ENCODE data around the gene FAM50B. TPM values are rescaled to one million over a fixed set of nuclear protein-coding genes. Genes with fewer than 3 reads are reported as not detected.

Gene FAM50B
- total and polyA plus RNA-seq, 7 experiments from 2014 or later, result 3.4 to 22.9 (median 12.0) TPM

DNA sequence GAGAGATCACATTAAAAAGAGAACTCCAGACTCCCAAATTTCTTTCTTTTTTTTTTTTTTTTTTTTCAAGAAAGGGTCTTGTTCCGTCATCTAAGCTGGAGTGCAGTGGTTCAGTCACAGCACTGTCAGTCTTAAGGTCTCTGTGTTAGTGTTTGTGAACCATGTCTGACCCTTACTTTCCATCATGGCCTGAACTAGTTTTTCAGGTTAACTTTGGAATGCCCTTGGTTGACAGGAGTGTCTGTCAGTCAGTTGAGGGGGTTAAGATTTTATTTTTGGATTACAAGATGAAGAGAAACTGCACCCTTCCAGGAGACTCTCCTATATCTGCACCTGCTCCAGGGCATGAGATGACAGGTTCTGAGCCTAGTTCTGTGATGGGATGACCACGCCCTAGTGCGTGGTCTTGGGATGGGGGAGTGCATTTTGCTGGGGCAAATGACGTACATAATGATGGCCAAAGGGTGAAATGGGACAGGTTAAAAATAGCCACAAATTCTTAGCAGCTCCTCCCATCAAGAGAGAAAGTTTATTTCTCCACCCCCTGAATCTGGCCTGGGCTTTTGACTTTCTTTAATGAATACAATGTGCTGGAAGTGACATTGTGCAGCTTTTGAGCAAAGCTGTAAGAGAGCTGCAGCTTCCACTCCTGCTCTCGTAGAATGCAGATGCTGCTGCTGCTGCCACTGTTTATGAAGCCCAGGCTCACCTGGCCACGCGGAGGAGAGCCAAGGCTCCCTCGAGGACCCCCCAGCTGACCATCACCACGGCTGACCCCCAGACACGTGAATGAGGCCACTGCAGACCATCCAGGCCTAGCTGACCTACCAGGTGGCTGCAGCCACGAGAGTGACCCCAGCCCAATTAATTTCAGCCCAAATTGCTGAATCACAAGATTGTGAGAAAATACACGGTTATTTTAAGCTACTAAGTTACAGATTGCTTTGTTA is 29.7 kb upstream of the FAM50B start:
- no peak overlapping the region for H3K27ac Mint-ChIP-seq
- intact Hi-C loops (cut with micrococcal nuclease), result no loop called here
- Histone ChIP-seq H3K27ac (ENCODE audit: low read depth, low read length) (no peak overlapping the region), H3K27me3 (ENCODE audit: control insufficient read depth in 2 of 2, insufficient read depth in 2 of 2, low read length in 2 of 2) (no peaks in the 10 kb centered on the region), H3K36me3 (ENCODE audit: control insufficient read depth in 2 of 3, insufficient read depth in 3 of 3, low read length in 3 of 3) (no peaks in the 10 kb centered on the region), H3K4me1 (ENCODE audit: control insufficient read depth in 2 of 2, insufficient read depth in 2 of 2, low read length in 2 of 2) (no peaks in the 10 kb centered on the region), H3K9me3 (ENCODE audit: control insufficient read depth in 2 of 3, low read length in 3 of 3) (no peaks in the 10 kb centered on the region), H3K4me3 (ENCODE audit: low read length) (no peak overlapping the region)
- ChIA-PET CTCF (interaction anchor here (0.7 kb wide), 1 partner anchor 568 kb away, joined by 3 read pairs; no protein-coding TSS in a partner anchor), POLR2A (no interaction called here)
- H3K36me3 Mint-ChIP-seq, result no peaks in the 10 kb centered on the region
- no peak for DNase-seq
- ATAC-seq, result no peak
- no peak overlapping the region for H3K4me3 Mint-ChIP-seq
- peaks cover 0 to 2% (median 0%) of the 10 kb centered on the region in 11 donors for H3K9me3 Mint-ChIP-seq
- H3K4me1 Mint-ChIP-seq, result no peaks in the 10 kb centered on the region
- H3K27me3 Mint-ChIP-seq, result peaks cover 0 to 4% (median 0%) of the 10 kb centered on the region in 5 donors

DNA sequence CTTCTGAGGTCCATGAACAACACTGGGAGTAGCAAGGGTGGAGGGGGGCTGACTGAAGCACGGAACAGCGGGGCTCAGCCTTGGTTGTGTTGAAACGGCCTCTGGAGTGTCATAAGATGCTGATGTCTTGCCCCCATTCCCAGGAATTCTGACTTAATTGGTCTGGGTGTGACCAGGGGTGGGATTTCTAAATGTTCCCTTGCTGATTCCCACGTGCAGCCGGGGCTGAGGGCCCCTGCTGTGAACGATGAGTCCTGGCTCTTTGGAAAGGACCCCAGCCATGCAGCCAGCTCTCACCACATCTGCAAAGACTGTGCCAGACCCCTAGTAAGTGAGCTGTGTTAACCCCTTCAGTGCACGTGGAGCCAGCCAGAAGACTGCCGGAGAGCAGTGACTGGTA is 28.6 kb upstream of the FAM50B start:
- ATAC-seq, result no peak
- no peaks in the 10 kb centered on the region for H3K4me1 Mint-ChIP-seq
- no peaks in the 10 kb centered on the region for H3K36me3 ChIP-seq (ENCODE audit: control insufficient read depth in 2 of 3, insufficient read depth in 3 of 3, low read length in 3 of 3)
- H3K9me3 Mint-ChIP-seq, result peaks cover 0 to 2% (median 0%) of the 10 kb centered on the region in 11 donors
- H3K27ac Mint-ChIP-seq, result no peak overlapping the region
- H3K36me3 Mint-ChIP-seq, result no peaks in the 10 kb centered on the region
- no peaks in the 10 kb centered on the region for H3K9me3 ChIP-seq (ENCODE audit: control insufficient read depth in 2 of 3, low read length in 3 of 3)
- H3K4me3 ChIP-seq (ENCODE audit: low read length), result no peak overlapping the region
- H3K27me3 ChIP-seq (ENCODE audit: control insufficient read depth in 2 of 2, insufficient read depth in 2 of 2, low read length in 2 of 2), result no peaks in the 10 kb centered on the region
- H3K27ac ChIP-seq (ENCODE audit: low read depth, low read length), result no peak overlapping the region
- ChIA-PET CTCF (no interaction called here), POLR2A (no interaction called here)
- no peaks in the 10 kb centered on the region for H3K4me1 ChIP-seq (ENCODE audit: control insufficient read depth in 2 of 2, insufficient read depth in 2 of 2, low read length in 2 of 2)
- no peak overlapping the region for H3K4me3 Mint-ChIP-seq
- intact Hi-C loops (cut with micrococcal nuclease), result no loop called here
- H3K27me3 Mint-ChIP-seq, result peaks cover 0 to 4% (median 0%) of the 10 kb centered on the region in 5 donors
- no peak for DNase-seq

DNA sequence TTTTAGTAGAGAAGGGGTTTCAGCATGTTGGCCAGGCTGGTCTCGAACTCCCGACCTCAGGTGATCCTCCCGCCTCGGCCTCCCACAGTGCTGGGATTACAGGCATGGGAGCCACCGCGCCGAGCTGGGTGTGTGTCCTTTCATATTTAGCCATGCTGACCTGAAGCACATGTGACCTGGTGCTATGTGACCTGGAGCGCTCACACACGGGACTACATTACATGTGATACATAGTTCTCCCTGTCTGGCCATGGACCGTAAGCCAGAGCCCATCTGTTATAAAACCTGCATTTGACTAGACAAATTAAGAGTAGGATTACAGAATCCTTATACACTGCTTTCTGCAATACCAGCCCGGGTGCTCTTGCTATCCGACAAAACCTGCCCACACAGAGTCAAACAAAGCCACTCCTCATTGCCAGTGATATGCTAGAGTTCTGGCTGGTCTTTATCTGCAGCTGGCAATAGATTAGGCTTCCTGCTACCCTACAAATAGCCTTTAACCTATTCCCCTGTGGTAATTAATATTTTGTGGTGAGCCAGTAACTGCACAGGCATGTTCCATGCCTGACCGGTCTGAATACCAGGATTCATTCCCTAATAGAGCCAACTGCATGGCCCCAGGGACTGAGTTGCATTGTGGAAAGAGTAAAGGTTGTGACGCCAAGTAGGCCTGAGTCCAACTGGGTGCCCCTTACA is 26.3 kb upstream of the FAM50B start:
- H3K36me3 Mint-ChIP-seq, result no peaks in the 10 kb centered on the region

DNA sequence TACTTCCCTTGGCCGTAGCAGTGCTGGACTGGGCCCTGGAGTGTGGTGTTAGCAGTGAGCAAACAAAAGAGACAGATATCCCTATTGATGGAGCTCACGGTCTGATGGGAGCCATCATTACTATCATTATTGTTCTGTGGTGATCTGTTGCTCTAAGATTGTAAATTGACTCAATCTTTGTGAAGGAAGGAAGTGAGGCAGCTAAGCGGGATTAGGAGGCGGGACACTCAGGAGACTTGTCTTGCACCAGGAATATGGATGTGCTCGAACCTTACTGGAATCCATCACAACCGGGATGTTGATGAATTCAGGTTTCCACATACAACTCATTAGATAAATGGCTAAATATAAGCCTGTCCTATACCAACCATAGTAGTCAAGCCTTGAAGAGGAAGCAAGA is 25.5 kb upstream of the FAM50B start:
- no peaks in the 10 kb centered on the region for H3K9me3 Mint-ChIP-seq
- no peak for DNase-seq
- no peak overlapping the region for H3K4me3 Mint-ChIP-seq
- Histone ChIP-seq H3K27me3 (ENCODE audit: control insufficient read depth in 2 of 2, insufficient read depth in 2 of 2, low read length in 2 of 2) (no peaks in the 10 kb centered on the region), H3K27ac (ENCODE audit: low read depth, low read length) (no peak overlapping the region), H3K4me3 (ENCODE audit: low read length) (no peak overlapping the region), H3K4me1 (ENCODE audit: control insufficient read depth in 2 of 2, insufficient read depth in 2 of 2, low read length in 2 of 2) (no peaks in the 10 kb centered on the region), H3K36me3 (ENCODE audit: control insufficient read depth in 2 of 3, insufficient read depth in 3 of 3, low read length in 3 of 3) (no peaks in the 10 kb centered on the region), H3K9me3 (ENCODE audit: control insufficient read depth in 2 of 3, low read length in 3 of 3) (no peaks in the 10 kb centered on the region)
- H3K27me3 Mint-ChIP-seq, result peaks cover 0 to 4% (median 0%) of the 10 kb centered on the region in 5 donors
- ATAC-seq, result no peak
- ChIA-PET POLR2A (no interaction called here), CTCF (no interaction called here)
- no peaks in the 10 kb centered on the region for H3K36me3 Mint-ChIP-seq
- intact Hi-C loops (cut with micrococcal nuclease), result no loop called here
- no peak overlapping the region for H3K27ac Mint-ChIP-seq
- H3K4me1 Mint-ChIP-seq, result no peaks in the 10 kb centered on the region

More for the DNA sequence above, 26.3 kb upstream of the FAM50B start:
- no peaks in the 10 kb centered on the region for H3K27me3 ChIP-seq (ENCODE audit: control insufficient read depth in 2 of 2, insufficient read depth in 2 of 2, low read length in 2 of 2)
- H3K9me3 ChIP-seq (ENCODE audit: control insufficient read depth in 2 of 3, low read length in 3 of 3), result no peaks in the 10 kb centered on the region
- H3K27ac ChIP-seq (ENCODE audit: low read depth, low read length), result no peak overlapping the region
- H3K4me1 ChIP-seq (ENCODE audit: control insufficient read depth in 2 of 2, insufficient read depth in 2 of 2, low read length in 2 of 2), result no peaks in the 10 kb centered on the region
- ATAC-seq (no peak), DNase-seq (no peak)
- H3K27ac Mint-ChIP-seq, result no peak overlapping the region
- intact Hi-C loops (cut with micrococcal nuclease), result no loop called here
- ChIA-PET POLR2A (no interaction called here), CTCF (no interaction called here)
- no peaks in the 10 kb centered on the region for H3K36me3 ChIP-seq (ENCODE audit: control insufficient read depth in 2 of 3, insufficient read depth in 3 of 3, low read length in 3 of 3)
- H3K9me3 Mint-ChIP-seq, result peaks cover 0 to 2% (median 0%) of the 10 kb centered on the region in 11 donors
- peaks cover 0 to 4% (median 0%) of the 10 kb centered on the region in 5 donors for H3K27me3 Mint-ChIP-seq
- no peak overlapping the region for H3K4me3 ChIP-seq (ENCODE audit: low read length)
- no peaks in the 10 kb centered on the region for H3K4me1 Mint-ChIP-seq
- H3K4me3 Mint-ChIP-seq, result no peak overlapping the region

DNA sequence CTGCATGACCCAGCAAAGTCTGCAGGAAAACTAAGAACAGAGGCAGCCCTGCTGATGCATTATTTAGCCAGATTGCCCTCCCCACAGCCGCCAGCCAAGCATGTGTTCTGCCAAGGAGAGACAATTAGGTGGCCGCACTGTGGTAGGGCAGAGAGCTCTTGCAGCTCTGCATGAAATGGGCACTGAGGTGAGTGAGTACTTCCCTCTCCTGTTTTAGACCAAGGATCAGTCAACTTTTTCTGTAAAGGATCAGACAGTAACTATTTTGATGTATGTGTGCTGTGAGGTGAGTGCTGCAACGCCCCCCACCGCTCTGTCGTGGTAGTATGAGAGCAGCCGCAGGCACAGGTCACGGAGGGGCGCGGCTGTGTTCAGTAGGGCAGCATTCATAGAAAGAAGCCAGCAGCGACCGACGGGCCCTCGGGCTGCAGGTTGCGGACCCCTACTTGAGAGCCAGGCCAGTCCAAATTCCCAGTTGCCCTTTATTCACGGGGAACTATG is 23.8 kb upstream of the FAM50B start:
- POLR2A ChIA-PET, result no interaction called here
- no peak overlapping the region for H3K4me3 ChIP-seq (ENCODE audit: low read length)
- no peak for ATAC-seq
- H3K27ac ChIP-seq (ENCODE audit: low read depth, low read length), result no peak overlapping the region
- H3K4me3 Mint-ChIP-seq, result no peak overlapping the region
- CTCF ChIA-PET, result no interaction called here
- no peak for DNase-seq
- H3K4me1 ChIP-seq (ENCODE audit: control insufficient read depth in 2 of 2, insufficient read depth in 2 of 2, low read length in 2 of 2), result no peaks in the 10 kb centered on the region
- no peaks in the 10 kb centered on the region for H3K9me3 ChIP-seq (ENCODE audit: control insufficient read depth in 2 of 3, low read length in 3 of 3)
- no peaks in the 10 kb centered on the region for H3K36me3 ChIP-seq (ENCODE audit: control insufficient read depth in 2 of 3, insufficient read depth in 3 of 3, low read length in 3 of 3)
- H3K36me3 Mint-ChIP-seq, result no peaks in the 10 kb centered on the region
- H3K27me3 Mint-ChIP-seq, result peaks cover 1 to 13% (median 7%) of the 10 kb centered on the region in 5 donors
- no peaks in the 10 kb centered on the region for H3K9me3 Mint-ChIP-seq
- H3K27me3 ChIP-seq (ENCODE audit: control insufficient read depth in 2 of 2, insufficient read depth in 2 of 2, low read length in 2 of 2), result no peaks in the 10 kb centered on the region
- H3K27ac Mint-ChIP-seq, result no peak overlapping the region
- intact Hi-C loops (cut with micrococcal nuclease), result no loop called here
- H3K4me1 Mint-ChIP-seq, result no peaks in the 10 kb centered on the region

- intact Hi-C loops (cut with micrococcal nuclease), result no loop called here
- no peak overlapping the region for H3K4me3 ChIP-seq (ENCODE audit: low read length)
- Mint-ChIP-seq H3K4me3 (no peak overlapping the region), H3K4me1 (no peaks in the 10 kb centered on the region), H3K27ac (no peak overlapping the region), H3K9me3 (no peaks in the 10 kb centered on the region), H3K27me3 (peaks cover 7 to 19% (median 8%) of the 10 kb centered on the region in 5 donors), H3K36me3 (no peaks in the 10 kb centered on the region)
- no peaks in the 10 kb centered on the region for H3K27me3 ChIP-seq (ENCODE audit: control insufficient read depth in 2 of 2, insufficient read depth in 2 of 2, low read length in 2 of 2)
- H3K9me3 ChIP-seq (ENCODE audit: control insufficient read depth in 2 of 3, low read length in 3 of 3), result no peaks in the 10 kb centered on the region
- CTCF ChIA-PET, result no interaction called here
- H3K36me3 ChIP-seq (ENCODE audit: control insufficient read depth in 2 of 3, insufficient read depth in 3 of 3, low read length in 3 of 3), result no peaks in the 10 kb centered on the region
- DNase-seq (no peak), ATAC-seq (no peak)
- no peaks in the 10 kb centered on the region for H3K4me1 ChIP-seq (ENCODE audit: control insufficient read depth in 2 of 2, insufficient read depth in 2 of 2, low read length in 2 of 2)
- H3K27ac ChIP-seq (ENCODE audit: low read depth, low read length), result no peak overlapping the region
- POLR2A ChIA-PET, result no interaction called here
These were observed 23.2 kb upstream of the FAM50B start for GRCh38 chr6:3825851-3826581.

Data from naive thymus-derived CD4-positive, alpha-beta T cell (primary cell).